Testis (tissue), 3 donors: ENCODE measurements around the gene SLC17A2. TPM values are rescaled to one million over a fixed set of nuclear protein-coding genes. Genes with fewer than 3 reads are reported as not detected.

Experiments used
- DNase-seq: peaks from one replicate; pipeline ENCODE4 v3.0.0-alpha.2; 2019
- H3K27ac ChIP-seq, 2 donors: fragments of 200-600 bp; sonication (generic); one replicate each; pipeline ENCODE4 v1.5.1; 2019
- H3K27me3 ChIP-seq: fragments of 200-600 bp; sonication (generic); one replicate; pipeline ENCODE4 v1.5.1; 2019
- H3K36me3 ChIP-seq: fragments of 200-600 bp; sonication (generic); one replicate; pipeline ENCODE4 v1.5.1; 2017; ENCODE audit warnings: low read depth; ENCODE audit errors: missing control alignments
- H3K4me1 ChIP-seq: fragments of 200-600 bp; sonication (generic); one replicate; pipeline ENCODE4 v1.5.1; 2019
- H3K4me3 ChIP-seq, 2 donors: fragments of 200-600 bp; sonication (generic); one replicate each; pipeline ENCODE4 v1.5.1; 2017 to 2019
- H3K9me3 ChIP-seq: fragments of 200-600 bp; sonication (generic); one replicate; pipeline ENCODE4 v1.5.1; 2017
- CTCF ChIP-seq, 3 experiments: fragments of 450-650 bp in 2 of 3; fragments of 200-600 bp in 1 of 3; sonication (generic) in 1 of 3; IDR thresholded peaks; one replicate each; pipeline ENCODE4 v1.5.1; 2016 to 2019; ENCODE audit warnings: antibody characterized with exemption in 3 of 3, mild to moderate bottlenecking in 2 of 3, moderate library complexity in 1 of 3
- POLR2A ChIP-seq: fragments of 450-650 bp; IDR thresholded peaks from one replicate; pipeline ENCODE4 v1.6.1; 2017; ENCODE audit warnings: antibody characterized with exemption, mild to moderate bottlenecking, moderate library complexity
- WGBS, 2 donors: methylation state at CpG; one replicate each; pipeline ENCODE4 v1.1.5; 2018; 5-methylcytosine and 5-hydroxymethylcytosine counted together
- intact Hi-C: fragments of 100-400 bp; cut with DNase I; formaldehyde crosslinking; loops from one replicate; pipeline ENCODE4 v1.15.1; 2023; ENCODE audit warnings: low total_unique reads
- polyA plus RNA-seq: library from polyadenylated mRNA; stranded (reverse); fragments of 350-450 nt; fragmentation: Illumina TruSeq; extraction: RNeasy Lipid Tissue Mini Kit (QIAGEN cat#74804); gene quantifications from one replicate; pipeline ENCODE4 v1.2.3, GENCODE V29; 2014; ENCODE audit warnings: low read depth, low replicate concordance; ENCODE audit not compliant: insufficient read depth
- total RNA-seq, 2 donors: library from RNA; depleted of rRNA; stranded (reverse); fragments of >200 nt; gene quantifications; one replicate each; pipeline ENCODE4 v1.2.3, GENCODE V29; 2016

Gene SLC17A2
- total and polyA plus RNA-seq, 3 donors from 2014 or later, result 0.17 to 0.50 (median 0.31) TPM

GRCh38 chr6:25898289-25898977 is 32.1 kb downstream of the SLC17A2 start:
- 71 to 73% methylated on average over 5 of the region's 5 CpGs for WGBS, 2 donors

GRCh38 chr6:25896252-25896651 is 34.2 kb downstream of the SLC17A2 start:
- Histone ChIP-seq H3K4me3 (no peak overlapping the region), H3K4me1 (no peaks in the 10 kb centered on the region), H3K36me3 (no peaks in the 10 kb centered on the region), H3K27me3 (no peaks in the 10 kb centered on the region), H3K9me3 (no peaks in the 10 kb centered on the region), H3K27ac (no peak overlapping the region)
- TF ChIP-seq CTCF (IDR thresholded peaks at IDR 0.05) (no peak), POLR2A (no peak)
- intact Hi-C loops, result no loop called here
- 84 to 87% methylated on average over 3 of the region's 3 CpGs for WGBS, 2 donors
- no peak for DNase-seq

More at GRCh38 chr6:25898289-25898977, 32.1 kb downstream of the SLC17A2 start:
- intact Hi-C loops, result no loop called here
- Histone ChIP-seq H3K27ac (no peak overlapping the region), H3K27me3 (no peaks in the 10 kb centered on the region), H3K4me1 (no peaks in the 10 kb centered on the region), H3K9me3 (no peaks in the 10 kb centered on the region), H3K36me3 (no peaks in the 10 kb centered on the region), H3K4me3 (no peak overlapping the region)
- TF ChIP-seq POLR2A (no peak), CTCF (IDR thresholded peaks at IDR 0.05) (no peak)
- no peak for DNase-seq

GRCh38 chr6:25895771-25896170 is 34.7 kb downstream of the SLC17A2 start:
- TF ChIP-seq POLR2A (no peak), CTCF (IDR thresholded peaks at IDR 0.05) (no peak)
- H3K27ac ChIP-seq, result no peak overlapping the region
- no peak for DNase-seq
- no peaks in the 10 kb centered on the region for H3K27me3 ChIP-seq
- WGBS, 2 donors, result 77 to 87% methylated on average over 1 of the region's 1 CpG
- intact Hi-C loops, result no loop called here
- no peaks in the 10 kb centered on the region for H3K36me3 ChIP-seq
- no peaks in the 10 kb centered on the region for H3K4me1 ChIP-seq
- H3K4me3 ChIP-seq, result no peak overlapping the region
- no peaks in the 10 kb centered on the region for H3K9me3 ChIP-seq

- TF ChIP-seq POLR2A (no peak), CTCF (IDR thresholded peaks at IDR 0.05) (no peak)
- intact Hi-C loops, result no loop called here
- no peaks in the 10 kb centered on the region for H3K27me3 ChIP-seq
- no peaks in the 10 kb centered on the region for H3K9me3 ChIP-seq
- H3K4me3 ChIP-seq, result no peak overlapping the region
- DNase-seq, result no peak
- no peaks in the 10 kb centered on the region for H3K4me1 ChIP-seq
- no peaks in the 10 kb centered on the region for H3K36me3 ChIP-seq
- no peak overlapping the region for H3K27ac ChIP-seq
- 87 to 95% methylated on average over 6 of the region's 6 CpGs for WGBS, 2 donors
Measured at GRCh38 chr6:25893778-25894177, 36.7 kb downstream of the SLC17A2 start.

- no peaks in the 10 kb centered on the region for H3K36me3 ChIP-seq
- TF ChIP-seq POLR2A (no peak), CTCF (IDR thresholded peaks at IDR 0.05) (no peak)
- H3K4me1 ChIP-seq, result no peaks in the 10 kb centered on the region
- H3K27me3 ChIP-seq, result no peaks in the 10 kb centered on the region
- intact Hi-C loops, result no loop called here
- H3K27ac ChIP-seq, result no peak overlapping the region
- DNase-seq, result no peak
- H3K4me3 ChIP-seq, result no peak overlapping the region
- H3K9me3 ChIP-seq, result no peaks in the 10 kb centered on the region
Measured at GRCh38 chr6:25892877-25893276, 37.6 kb downstream of the SLC17A2 start.
